Naive B cell (primary cell): ENCODE results near the gene STXBP6. TPM values are rescaled to one million over a fixed set of nuclear protein-coding genes. Genes with fewer than 3 reads are reported as not detected.
"Not testable (repeated sequence)": the region's sequence is repeated elsewhere in the genome, so short reads cannot be mapped to it uniquely, and the experiment has no call there.

ENCODE experiments used
- ATAC-seq, 2 donors: fragments of 150-1000 bp; cut with Tn5 transposase; 2 replicates each; pipeline ENCODE4 v1.10.0; 2021; ENCODE audit warnings: low read depth in 2 of 2, mild to moderate bottlenecking in 2 of 2, moderate library complexity in 2 of 2
- DNase-seq: peaks from one replicate; pipeline ENCODE4 v3.0.0; 2022
- H3K27ac Mint-ChIP-seq, 6 donors: one replicate each; pipeline ENCODE4 v1.8.0; 2020 to 2022; ENCODE audit warnings: mild to moderate bottlenecking in 6 of 6, mixed read lengths in 6 of 6, moderate library complexity in 5 of 6, inconsistent platforms in 2 of 6
- H3K27me3 Mint-ChIP-seq, 3 donors: one replicate each; pipeline ENCODE4 v1.8.0; 2021 to 2022; ENCODE audit warnings: mixed read lengths in 3 of 3, mild to moderate bottlenecking in 1 of 3
- H3K36me3 Mint-ChIP-seq, 2 donors: one replicate each; pipeline ENCODE4 v1.8.0; 2020 to 2022; ENCODE audit warnings: mixed read lengths in 2 of 2, inconsistent platforms in 1 of 2, mild to moderate bottlenecking in 1 of 2
- H3K4me1 Mint-ChIP-seq, 3 donors: one replicate each; pipeline ENCODE4 v1.8.0; 2020 to 2022; ENCODE audit warnings: mixed read lengths in 3 of 3, inconsistent platforms in 1 of 3, mild to moderate bottlenecking in 1 of 3, moderate library complexity in 1 of 3
- H3K4me3 Mint-ChIP-seq, 8 donors: one replicate each; pipeline ENCODE4 v1.8.0; 2020 to 2022; ENCODE audit warnings: mild to moderate bottlenecking in 8 of 8, mixed read lengths in 8 of 8, moderate library complexity in 8 of 8, inconsistent platforms in 2 of 8
- H3K9me3 Mint-ChIP-seq, 7 donors: one replicate each; pipeline ENCODE4 v1.8.0; 2020 to 2022; ENCODE audit warnings: mixed read lengths in 7 of 7, mild to moderate bottlenecking in 5 of 7, inconsistent platforms in 2 of 7, moderate library complexity in 1 of 7
- polyA plus RNA-seq, 6 donors: library from polyadenylated mRNA; unstranded; fragments of 300-500 nt; fragmentation: Illumina TruSeq; gene quantifications; one replicate each; pipeline ENCODE4 v1.2.3, GENCODE V29; 2021; ENCODE audit warnings: low read depth in 6 of 6

STXBP6 gene
- polyA plus RNA-seq, 6 donors from 2014 or later, result not detected

GRCh38 chr14:24789378-24789884 lies 260.5 kb downstream of the STXBP6 start:
- H3K27me3 Mint-ChIP-seq, result peaks cover 12 to 28% (median 20%) of the 10 kb centered on the region in 3 donors
- ATAC-seq (no peak), DNase-seq (no peak)
- H3K4me1 Mint-ChIP-seq, result no peaks in the 10 kb centered on the region
- no peaks in the 10 kb centered on the region for H3K36me3 Mint-ChIP-seq
- no peaks in the 10 kb centered on the region for H3K9me3 Mint-ChIP-seq
- H3K4me3 Mint-ChIP-seq, result no peak overlapping the region
- H3K27ac Mint-ChIP-seq, result no peak overlapping the region

GRCh38 chr14:24785698-24786097 lies 264.2 kb downstream of the STXBP6 start:
- peaks cover 12 to 22% (median 12%) of the 10 kb centered on the region in 3 donors for H3K27me3 Mint-ChIP-seq
- DNase-seq (no peak), ATAC-seq (no peak)
- no peak overlapping the region for H3K27ac Mint-ChIP-seq
- no peaks in the 10 kb centered on the region for H3K9me3 Mint-ChIP-seq
- H3K4me1 Mint-ChIP-seq, result no peaks in the 10 kb centered on the region
- no peaks in the 10 kb centered on the region for H3K36me3 Mint-ChIP-seq
- no peak overlapping the region for H3K4me3 Mint-ChIP-seq

- Mint-ChIP-seq H3K4me1 (no peaks in the 10 kb centered on the region), H3K27ac (no peak overlapping the region), H3K36me3 (no peaks in the 10 kb centered on the region), H3K9me3 (no peaks in the 10 kb centered on the region), H3K27me3 (peaks cover 12 to 28% (median 13%) of the 10 kb centered on the region in 3 donors), H3K4me3 (no peak overlapping the region)
- no peak for DNase-seq
- no peak for ATAC-seq
These were observed 265.0 kb downstream of the STXBP6 start for GRCh38 chr14:24784981-24785380.

- Mint-ChIP-seq H3K4me1 (no peaks in the 10 kb centered on the region), H3K27ac (no peak overlapping the region), H3K4me3 (no peak overlapping the region), H3K27me3 (peaks cover 12 to 28% (median 13%) of the 10 kb centered on the region in 3 donors), H3K36me3 (no peaks in the 10 kb centered on the region), H3K9me3 (no peaks in the 10 kb centered on the region)
- DNase-seq (no peak), ATAC-seq (no peak)
These were observed 266.2 kb downstream of the STXBP6 start for GRCh38 chr14:24783791-24784190.

GRCh38 chr14:24780281-24780680 lies 269.7 kb downstream of the STXBP6 start:
- Mint-ChIP-seq H3K27me3 (peaks cover 0 to 17% (median 6%) of the 10 kb centered on the region in 3 donors), H3K36me3 (no peaks in the 10 kb centered on the region), H3K9me3 (no peaks in the 10 kb centered on the region), H3K27ac (no peak overlapping the region), H3K4me1 (no peaks in the 10 kb centered on the region), H3K4me3 (no peak overlapping the region)
- ATAC-seq (no peak), DNase-seq (no peak)

- H3K27ac Mint-ChIP-seq, result no peak overlapping the region
- peaks cover 0 to 5% (median 0%) of the 10 kb centered on the region in 7 donors for H3K9me3 Mint-ChIP-seq
- H3K4me3 Mint-ChIP-seq, result no peak overlapping the region
- ATAC-seq (no peak), DNase-seq (no peak)
- H3K27me3 Mint-ChIP-seq, result peaks cover 8 to 39% (median 21%) of the 10 kb centered on the region in 3 donors
- no peaks in the 10 kb centered on the region for H3K4me1 Mint-ChIP-seq
- H3K36me3 Mint-ChIP-seq, result no peaks in the 10 kb centered on the region
These were observed 272.3 kb downstream of the STXBP6 start for GRCh38 chr14:24777678-24778077.

GRCh38 chr14:24775950-24776349 lies 274.0 kb downstream of the STXBP6 start:
- Mint-ChIP-seq H3K4me3 (no peak overlapping the region), H3K4me1 (no peaks in the 10 kb centered on the region), H3K27ac (no peak overlapping the region), H3K27me3 (peaks cover 12 to 42% (median 35%) of the 10 kb centered on the region in 3 donors), H3K9me3 (peaks cover 0 to 10% (median 2%) of the 10 kb centered on the region in 7 donors), H3K36me3 (no peaks in the 10 kb centered on the region)
- ATAC-seq (no peak), DNase-seq (no peak)

- no peak for DNase-seq
- ATAC-seq, result no peak
- H3K27ac Mint-ChIP-seq, result no peak overlapping the region
- peaks cover 13 to 48% (median 48%) of the 10 kb centered on the region in 3 donors for H3K27me3 Mint-ChIP-seq
- no peaks in the 10 kb centered on the region for H3K4me1 Mint-ChIP-seq
- H3K4me3 Mint-ChIP-seq, result no peak overlapping the region
- H3K36me3 Mint-ChIP-seq, result no peaks in the 10 kb centered on the region
- peaks cover 0 to 25% (median 8%) of the 10 kb centered on the region in 7 donors for H3K9me3 Mint-ChIP-seq
These were observed 275.6 kb downstream of the STXBP6 start for GRCh38 chr14:24774187-24774915.

- Mint-ChIP-seq H3K9me3 (peaks cover 0 to 26% (median 8%) of the 10 kb centered on the region in 7 donors), H3K27me3 (peaks cover 13 to 53% (median 50%) of the 10 kb centered on the region in 3 donors)
- H3K27ac Mint-ChIP-seq, ATAC-seq, H3K4me3 Mint-ChIP-seq, H3K4me1 Mint-ChIP-seq, H3K36me3 Mint-ChIP-seq, DNase-seq: not testable (repeated sequence)
These were observed 276.4 kb downstream of the STXBP6 start for GRCh38 chr14:24773564-24773963.

GRCh38 chr14:24766434-24766833 lies 283.5 kb downstream of the STXBP6 start:
- Mint-ChIP-seq H3K4me1 (no peaks in the 10 kb centered on the region), H3K9me3 (peaks cover 4 to 33% (median 13%) of the 10 kb centered on the region in 7 donors), H3K27ac (no peak overlapping the region), H3K27me3 (peaks cover 18 to 42% (median 30%) of the 10 kb centered on the region in 3 donors), H3K36me3 (peaks cover 0 to 6% of the 10 kb centered on the region in 2 donors), H3K4me3 (no peak overlapping the region)
- DNase-seq, result no peak
- ATAC-seq, result no peak

- peaks cover 0 to 14% (median 3%) of the 10 kb centered on the region in 7 donors for H3K9me3 Mint-ChIP-seq
- ATAC-seq, result no peak
- no peaks in the 10 kb centered on the region for H3K4me1 Mint-ChIP-seq
- H3K27ac Mint-ChIP-seq, result no peak overlapping the region
- H3K4me3 Mint-ChIP-seq, result no peak overlapping the region
- DNase-seq, result no peak
- no peaks in the 10 kb centered on the region for H3K36me3 Mint-ChIP-seq
- peaks cover 14 to 17% (median 14%) of the 10 kb centered on the region in 3 donors for H3K27me3 Mint-ChIP-seq
These were observed 288.8 kb downstream of the STXBP6 start for GRCh38 chr14:24761141-24761540.
